Right lobe of liver (tissue), 6 donors: ENCODE data around the gene ABCC3. TPM values are rescaled to one million over a fixed set of nuclear protein-coding genes. Genes with fewer than 3 reads are reported as not detected.

Experiments
- ATAC-seq, 4 donors: fragments of 200-7000 bp; cut with Tn5 transposase; one replicate each; pipeline ENCODE4 v1.9.1; 2020; ENCODE audit warnings: mild to moderate bottlenecking in 4 of 4, moderate library complexity in 4 of 4
- DNase-seq, 3 donors: peaks; one replicate each; pipeline ENCODE4 v3.0.0-alpha.2; 2020
- H3K27ac ChIP-seq, 3 donors: fragments of 200-600 bp; one replicate each; pipeline ENCODE4 v1.8.0; 2022
- H3K27me3 ChIP-seq, 2 donors: fragments of 200-600 bp; one replicate each; pipeline ENCODE4 v1.8.0; 2022
- H3K36me3 ChIP-seq, 4 donors: fragments of 200-600 bp; sonication (generic) in 1 of 4; one replicate each; pipeline versions ENCODE4 v1.5.1 to v1.8.0; 2017 to 2022; ENCODE audit warnings: control low read depth in 1 of 4
- H3K4me1 ChIP-seq, 4 donors: fragments of 200-600 bp; sonication (generic) in 1 of 4; one replicate each; pipeline versions ENCODE4 v1.5.1 to v1.8.0; 2017 to 2022; ENCODE audit warnings: control low read depth in 1 of 4
- H3K4me3 ChIP-seq, 3 donors: fragments of 200-600 bp; one replicate each; pipeline ENCODE4 v1.8.0; 2022
- H3K9me3 ChIP-seq, 4 donors: fragments of 200-600 bp; sonication (generic) in 1 of 4; one replicate each; pipeline versions ENCODE4 v1.5.1 to v1.8.0; 2017 to 2022; ENCODE audit warnings: control low read depth in 1 of 4
- CTCF ChIP-seq, 4 donors: fragments of 200-600 bp in 3 of 4; fragments of 450-650 bp in 1 of 4; IDR thresholded peaks; one replicate each; pipeline versions ENCODE4 v1.5.1 to v1.8.0; 2016 to 2022; ENCODE audit warnings: antibody characterized with exemption in 4 of 4, mild to moderate bottlenecking in 2 of 4
- POLR2A ChIP-seq: fragments of 450-650 bp; IDR thresholded peaks from one replicate; pipeline ENCODE4 v1.6.1; 2017; ENCODE audit warnings: antibody characterized with exemption, mild to moderate bottlenecking
- WGBS: methylation state at CpG from one replicate; pipeline ENCODE4 v1.1.6; 2018; ENCODE audit warnings: low coverage, low lambda C conversion rate; ENCODE audit not compliant: insufficient coverage; ENCODE audit errors: missing lambda C conversion rate; 5-methylcytosine and 5-hydroxymethylcytosine counted together
- intact Hi-C, 2 donors: fragments of 100-400 bp; cut with DNase I; formaldehyde crosslinking; loops; one replicate each; pipeline versions ENCODE4 v1.11.2 to v1.14.1; 2022
- total RNA-seq, 6 experiments: library from RNA; depleted of rRNA in 2 of 6; stranded (reverse); fragments of >200 nt in 2 of 6; fragmentation: NEBNext Ultra II Directional in 3 of 6; extraction: Animal tissue kit (Norgen Biotek cat#: 25700) in 3 of 6; gene quantifications; one replicate each; pipeline versions ENCODE4 v1.1.0 to v1.2.4, GENCODE V29; 2016 to 2023
- donor health status: DM: no; HTN: yes; CAD: no.
- donor health status: DM: no; HTN: no; CAD: no.
- donor health status: DM: no; HTN: no; CAD: no.
- donor health status: DM: no; HTN: yes; CAD: no.
- donor health status: DM: no; HTN: yes; CAD: no.

ABCC3 gene
- total RNA-seq, 6 experiments from 2014 or later, result 146 to 286 (median 178) TPM

DNA sequence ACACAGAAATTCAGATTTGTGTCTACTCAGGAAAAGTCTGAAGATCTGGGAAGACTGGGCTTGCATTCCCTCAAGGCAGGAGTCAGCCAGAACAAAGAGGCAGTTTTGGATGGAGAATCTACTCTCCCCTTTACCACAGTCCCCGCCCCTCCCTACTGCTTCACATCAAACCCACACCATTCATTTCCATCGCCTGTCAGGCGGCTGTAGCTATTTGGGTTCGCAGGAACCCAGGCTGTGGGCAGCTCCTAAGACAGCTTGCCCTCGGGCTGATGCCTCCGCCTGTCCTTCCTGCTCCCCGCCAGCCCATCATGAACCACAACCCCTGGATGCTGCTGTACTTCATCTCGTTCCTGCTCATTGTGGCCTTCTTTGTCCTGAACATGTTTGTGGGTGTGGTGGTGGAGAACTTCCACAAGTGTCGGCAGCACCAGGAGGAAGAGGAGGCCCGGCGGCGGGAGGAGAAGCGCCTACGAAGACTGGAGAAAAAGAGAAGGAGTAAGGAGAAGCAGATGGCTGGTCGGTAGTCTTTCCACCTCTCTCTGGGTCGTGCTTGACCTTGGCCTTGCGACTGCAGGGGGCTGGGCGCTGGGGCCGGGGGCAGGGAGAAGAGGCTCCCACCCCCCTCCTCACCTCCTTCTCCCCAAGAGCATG, 27.0 kb upstream of the ABCC3 start:
- DNase-seq (no peak), ATAC-seq (no peak)
- no peak overlapping the region for H3K4me3 ChIP-seq
- intact Hi-C loops, result no loop called here
- TF ChIP-seq POLR2A, result no peak
- TF ChIP-seq CTCF (IDR thresholded peaks at IDR 0.05), result no peak
- H3K4me1 ChIP-seq, result no peaks in the 10 kb centered on the region
- H3K27me3 ChIP-seq, result no peaks in the 10 kb centered on the region
- H3K36me3 ChIP-seq, result no peaks in the 10 kb centered on the region
- no peaks in the 10 kb centered on the region for H3K9me3 ChIP-seq
- H3K27ac ChIP-seq, result no peak overlapping the region
- WGBS, result 73% methylated on average over 16 of the region's 19 CpGs

DNA sequence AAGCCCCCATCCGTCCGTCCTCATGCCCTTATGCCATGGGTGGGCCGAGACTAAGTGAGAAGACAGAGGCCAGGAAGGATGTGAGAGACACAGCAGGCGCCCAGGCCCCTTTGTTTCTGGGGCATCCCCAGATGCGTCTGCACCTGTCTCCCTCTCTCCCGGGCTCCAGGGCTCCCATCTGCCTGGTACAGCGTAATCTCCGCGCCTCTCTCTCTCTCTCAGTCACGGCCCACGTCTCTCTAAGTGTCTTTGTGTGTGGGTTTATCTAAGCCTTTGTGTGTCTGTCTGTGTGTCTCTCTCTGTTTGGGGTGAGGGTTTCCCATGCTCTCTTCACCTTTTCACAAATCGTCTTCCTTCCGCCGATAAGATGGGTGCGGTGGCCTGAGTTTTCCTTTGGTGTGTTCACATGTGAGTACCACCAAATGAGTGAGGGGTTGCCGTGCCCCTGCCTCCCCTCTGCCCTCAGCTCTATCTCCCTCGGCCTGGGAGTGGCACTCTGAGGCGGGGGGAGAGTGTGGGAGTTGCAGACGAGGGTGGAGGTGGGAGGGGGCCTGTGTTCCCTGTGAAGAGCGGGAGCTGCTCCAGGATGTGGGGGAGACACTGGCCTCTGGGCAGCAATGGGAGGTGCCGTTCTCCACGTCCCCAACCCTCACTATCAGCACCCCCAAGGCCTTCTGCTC, 25.8 kb upstream of the ABCC3 start:
- WGBS, result 70% methylated on average over 3 of the region's 22 CpGs
- H3K27ac ChIP-seq, result no peak overlapping the region
- no peaks in the 10 kb centered on the region for H3K9me3 ChIP-seq
- no peaks in the 10 kb centered on the region for H3K4me1 ChIP-seq
- H3K4me3 ChIP-seq, result no peak overlapping the region
- no peaks in the 10 kb centered on the region for H3K36me3 ChIP-seq
- H3K27me3 ChIP-seq, result no peaks in the 10 kb centered on the region
- intact Hi-C loops, result no loop called here
- DNase-seq, result no peak
- TF ChIP-seq POLR2A (no peak), CTCF (IDR thresholded peaks at IDR 0.05) (no peak)
- no peak for ATAC-seq

DNA sequence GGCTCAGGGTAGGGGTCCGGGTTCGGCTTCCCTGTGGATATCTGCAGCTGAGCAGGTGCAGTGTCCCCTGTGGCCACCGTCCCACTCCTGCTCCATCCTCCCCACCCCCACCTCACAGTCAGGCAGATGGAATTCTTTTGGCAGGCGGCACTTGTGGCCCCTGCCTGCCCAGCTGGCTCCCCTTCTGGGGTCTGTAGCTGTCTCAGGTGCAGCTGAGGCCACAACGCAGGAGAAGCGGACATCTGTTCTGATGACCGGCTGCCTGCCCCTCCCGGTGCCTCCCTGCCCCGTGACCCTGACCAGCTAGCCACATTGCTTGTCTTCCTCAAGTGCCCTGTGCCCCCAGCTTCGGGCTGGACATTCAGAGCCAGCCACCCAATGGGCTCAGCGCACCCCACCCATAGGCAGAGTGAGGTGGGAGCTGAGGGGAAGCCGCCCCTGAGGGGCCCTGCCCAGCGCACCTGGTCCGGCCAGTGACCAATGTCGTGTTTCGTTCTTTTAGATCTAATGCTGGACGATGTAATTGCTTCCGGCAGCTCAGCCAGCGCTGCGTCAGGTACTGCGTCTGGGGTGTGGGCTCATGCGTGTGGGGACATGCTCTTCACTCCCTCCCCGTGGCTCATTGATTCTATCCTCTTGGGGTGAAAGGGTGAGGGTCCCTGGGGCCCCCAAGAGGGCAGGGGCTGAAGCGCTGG, 25.2 kb upstream of the ABCC3 start:
- no peak for ATAC-seq
- Histone ChIP-seq H3K27me3 (no peaks in the 10 kb centered on the region), H3K4me3 (no peak overlapping the region), H3K36me3 (no peaks in the 10 kb centered on the region), H3K27ac (no peak overlapping the region), H3K9me3 (no peaks in the 10 kb centered on the region), H3K4me1 (no peaks in the 10 kb centered on the region)
- DNase-seq, result no peak
- no peak for TF ChIP-seq POLR2A
- TF ChIP-seq CTCF (IDR thresholded peaks at IDR 0.05), result no peak
- 85% methylated on average over 5 of the region's 24 CpGs for WGBS
- intact Hi-C loops, result no loop called here

DNA sequence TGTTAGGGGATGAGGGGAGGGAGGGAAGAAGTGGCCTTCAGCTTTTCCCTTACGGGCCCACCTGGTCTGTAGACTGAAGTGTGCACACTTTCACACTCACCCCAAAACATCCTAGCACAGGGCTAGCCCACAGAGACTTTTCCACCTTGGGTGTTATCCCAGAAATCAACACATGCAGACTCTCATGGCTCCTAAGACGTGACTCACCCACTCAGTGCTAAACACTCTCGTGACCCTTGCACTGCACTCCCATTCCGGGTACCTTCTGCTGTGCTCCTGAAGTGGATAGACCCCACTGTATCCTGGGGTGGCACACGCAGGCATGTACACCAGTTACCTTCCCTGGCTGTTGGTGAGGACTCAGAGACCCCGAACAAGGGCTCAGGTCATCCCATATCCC, 23.0 kb upstream of the ABCC3 start:
- no CpG with 5 or more reads among the region's 6 CpGs for WGBS
- intact Hi-C loops, result no loop called here
- no peaks in the 10 kb centered on the region for H3K9me3 ChIP-seq

More for the DNA sequence above, 23.0 kb upstream of the ABCC3 start:
- DNase-seq (no peak), ATAC-seq (no peak)
- Histone ChIP-seq H3K36me3 (no peaks in the 10 kb centered on the region), H3K4me3 (no peak overlapping the region), H3K27me3 (no peaks in the 10 kb centered on the region), H3K4me1 (no peaks in the 10 kb centered on the region), H3K27ac (no peak overlapping the region)
- no peak for TF ChIP-seq CTCF (IDR thresholded peaks at IDR 0.05)
- TF ChIP-seq POLR2A, result no peak
